KMS-11 (cell line): Measurements from ENCODE around the gene TNPO1.

Experiments
- H2AFZ ChIP-seq: fragments of 200-600 bp; sonication (generic); 2 replicates; pipeline ENCODE4 v1.6.1; 2016; ENCODE audit warnings: antibody characterized with exemption, mixed run types, low read depth
- H3K27ac ChIP-seq: fragments of 200-600 bp; sonication (generic); 2 replicates; pipeline ENCODE4 v1.6.1; 2016; ENCODE audit warnings: mild to moderate bottlenecking, mixed run types
- H3K27me3 ChIP-seq: fragments of 200-600 bp; sonication (generic); 2 replicates; pipeline ENCODE4 v1.6.1; 2017; ENCODE audit warnings: mild to moderate bottlenecking, low read depth, mixed run types, moderate library complexity; ENCODE audit not compliant: insufficient read depth
- H3K36me3 ChIP-seq: fragments of 200-600 bp; sonication (generic); 2 replicates; pipeline ENCODE4 v1.6.1; 2017; ENCODE audit warnings: mild to moderate bottlenecking, mixed run types; ENCODE audit not compliant: insufficient read depth
- H3K4me1 ChIP-seq: fragments of 200-600 bp; sonication (generic); 2 replicates; pipeline ENCODE4 v1.6.1; 2016; ENCODE audit warnings: mild to moderate bottlenecking, low read depth, mixed run types; ENCODE audit not compliant: poor library complexity, severe bottlenecking
- H3K4me2 ChIP-seq: fragments of 200-600 bp; sonication (generic); 2 replicates; pipeline ENCODE4 v1.7.0; 2016; ENCODE audit warnings: mild to moderate bottlenecking, mixed run types
- H3K4me3 ChIP-seq: fragments of 200-600 bp; sonication (generic); IDR thresholded peaks from 2 replicates; pipeline ENCODE4 v1.6.1; 2017; ENCODE audit warnings: low read depth, low read length, mixed read lengths; ENCODE audit not compliant: insufficient read depth
- H3K79me2 ChIP-seq: fragments of 200-600 bp; sonication (generic); 2 replicates; pipeline ENCODE4 v1.6.1; 2016; ENCODE audit warnings: low read depth, mixed run types; ENCODE audit not compliant: insufficient read depth
- H3K9ac ChIP-seq: fragments of 200-600 bp; sonication (generic); 2 replicates; pipeline ENCODE4 v1.6.1; 2016; ENCODE audit warnings: mild to moderate bottlenecking, mixed run types
- H4K20me1 ChIP-seq: fragments of 200-600 bp; sonication (generic); 2 replicates; pipeline ENCODE4 v1.6.1; 2016; ENCODE audit warnings: mild to moderate bottlenecking, mixed run types; ENCODE audit not compliant: insufficient read depth
- CTCF ChIP-seq: fragments of 200-600 bp; sonication (generic); conservative IDR thresholded peaks from 2 replicates; pipeline ENCODE4 v1.6.1; 2017; ENCODE audit warnings: low read depth, mild to moderate bottlenecking, antibody characterized with exemption, low read length, moderate library complexity, mixed read lengths

Gene TNPO1

DNA sequence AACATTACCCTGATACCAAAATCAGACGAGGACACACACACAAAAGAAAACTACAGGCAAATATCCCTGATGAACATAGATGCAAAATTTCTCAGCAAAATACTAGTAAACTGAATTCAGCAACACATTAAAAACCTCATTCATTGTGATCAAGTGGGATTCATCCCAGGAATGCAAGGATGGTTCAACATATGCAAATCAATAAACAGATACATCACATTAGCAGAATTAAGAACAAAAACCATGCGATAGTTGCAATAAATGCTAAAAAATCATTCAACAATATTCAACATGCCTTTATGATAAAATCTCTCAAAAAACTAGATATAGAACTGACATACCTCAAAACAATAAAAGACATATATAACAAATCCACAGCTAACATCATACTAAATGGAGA, 36.9 kb upstream of the TNPO1 start:
- Histone ChIP-seq H3K9ac (no peak overlapping the region), H3K36me3 (no peaks in the 10 kb centered on the region), H3K4me1 (no peaks in the 10 kb centered on the region), H3K79me2 (no peaks in the 10 kb centered on the region), H2AFZ (no peak overlapping the region), H3K4me2 (no peak overlapping the region), H4K20me1 (no peaks in the 10 kb centered on the region), H3K4me3 (no peak overlapping the region), H3K27me3 (no peaks in the 10 kb centered on the region), H3K27ac (no peak overlapping the region)
- no peak for TF ChIP-seq CTCF

- Histone ChIP-seq H3K27me3 (no peaks in the 10 kb centered on the region), H4K20me1 (no peaks in the 10 kb centered on the region), H3K36me3 (no peaks in the 10 kb centered on the region)
Observed at GRCh38 chr5:72783354-72783753, 33.1 kb upstream of the TNPO1 start.

GRCh38 chr5:72784129-72784528, 32.3 kb upstream of the TNPO1 start:
- no peak for TF ChIP-seq CTCF
- H2AFZ ChIP-seq = no peak overlapping the region
- H3K4me2 ChIP-seq = no peak overlapping the region
- no peak overlapping the region for H3K4me3 ChIP-seq
- H3K79me2 ChIP-seq = no peaks in the 10 kb centered on the region
- H3K9ac ChIP-seq = no peak overlapping the region
- H3K36me3 ChIP-seq = no peaks in the 10 kb centered on the region
- no peaks in the 10 kb centered on the region for H3K4me1 ChIP-seq
- no peaks in the 10 kb centered on the region for H4K20me1 ChIP-seq
- no peak overlapping the region for H3K27ac ChIP-seq
- no peaks in the 10 kb centered on the region for H3K27me3 ChIP-seq

More at GRCh38 chr5:72783354-72783753, 33.1 kb upstream of the TNPO1 start:
- no peak overlapping the region for H3K4me3 ChIP-seq
- no peaks in the 10 kb centered on the region for H3K4me1 ChIP-seq
- TF ChIP-seq CTCF = no peak
- no peak overlapping the region for H3K9ac ChIP-seq
- no peak overlapping the region for H3K27ac ChIP-seq
- no peak overlapping the region for H3K4me2 ChIP-seq
- H2AFZ ChIP-seq = no peak overlapping the region
- H3K79me2 ChIP-seq = no peaks in the 10 kb centered on the region

DNA sequence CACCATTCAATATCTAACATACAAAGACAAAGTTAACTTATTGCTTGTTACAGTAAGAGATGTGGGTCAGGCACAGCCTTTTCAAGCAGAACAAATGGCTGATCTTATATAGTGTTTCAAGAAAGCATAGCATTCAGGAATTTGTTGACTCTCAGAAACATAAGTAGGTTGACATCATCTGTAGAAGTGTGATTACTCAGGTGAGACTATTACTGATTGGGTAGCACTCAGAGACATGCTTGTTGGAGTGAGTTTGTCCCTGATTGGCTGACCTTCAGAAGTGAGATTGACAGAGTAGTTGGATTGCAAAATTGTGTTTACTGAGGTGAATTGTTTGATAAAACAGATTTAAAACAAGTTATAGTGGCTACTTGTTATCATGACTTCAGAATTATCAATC, 30.7 kb upstream of the TNPO1 start:
- Histone ChIP-seq H3K4me3 (no peak overlapping the region), H3K4me1 (no peaks in the 10 kb centered on the region), H3K36me3 (no peaks in the 10 kb centered on the region), H2AFZ (no peak overlapping the region), H3K9ac (no peak overlapping the region), H4K20me1 (no peaks in the 10 kb centered on the region), H3K79me2 (no peaks in the 10 kb centered on the region), H3K4me2 (no peak overlapping the region), H3K27ac (no peak overlapping the region), H3K27me3 (no peaks in the 10 kb centered on the region)
- TF ChIP-seq CTCF = no peak
